Keratinocyte (primary cell): Measurements from ENCODE around the gene PDE8A. TPM values are rescaled to one million over a fixed set of nuclear protein-coding genes. Genes with fewer than 3 reads are reported as not detected.

Experiments used
- DNase-seq: peaks from one replicate; pipeline ENCODE4 v3.0.0-alpha.2; 2011; ENCODE audit warnings: low read depth, missing footprints, low spot score
- FAIRE-seq: peaks from 2 replicates; lab custom pipeline; 2011; peaks lifted over from hg19 to GRCh38; lab: Jason Lieb, UNC
- H2AFZ ChIP-seq: 2 replicates; pipeline ENCODE4 v1.6.0; 2012; ENCODE audit warnings: low read length, control low read depth, inconsistent platforms; ENCODE audit not compliant: control insufficient read depth
- H3K27ac ChIP-seq: 2 replicates; pipeline ENCODE4 v1.5.1; 2011; ENCODE audit warnings: low read length; ENCODE audit not compliant: control insufficient read depth, insufficient read depth
- H3K27me3 ChIP-seq: 3 replicates; pipeline ENCODE4 v1.6.0; 2011; ENCODE audit warnings: low read length; ENCODE audit not compliant: control insufficient read depth, insufficient read depth; ENCODE audit errors: extremely low read depth
- H3K36me3 ChIP-seq, 2 experiments: 2 replicates in 1 of 2; 3 replicates in 1 of 2; pipeline ENCODE4 v1.5.1; 2011; ENCODE audit warnings: low read length in 2 of 2, mild to moderate bottlenecking in 1 of 2; ENCODE audit not compliant: control insufficient read depth in 2 of 2, insufficient read depth in 2 of 2; ENCODE audit errors: extremely low read depth in 1 of 2
- H3K4me1 ChIP-seq: 3 replicates; pipeline ENCODE4 v1.5.1; 2011; ENCODE audit warnings: low read length; ENCODE audit not compliant: control insufficient read depth, insufficient read depth; ENCODE audit errors: extremely low read depth
- H3K4me2 ChIP-seq: 3 replicates; pipeline ENCODE4 v1.6.0; 2011; ENCODE audit warnings: low read depth, low read length; ENCODE audit not compliant: control insufficient read depth, insufficient read depth; ENCODE audit errors: extremely low read depth
- H3K4me3 ChIP-seq, 3 experiments: fragments of 200-600 bp in 1 of 3; sonication (generic) in 1 of 3; 2 replicates in 2 of 3; 3 replicates in 1 of 3; pipeline ENCODE4 v1.5.1; 2011 to 2016; ENCODE audit warnings: low read length in 3 of 3, mild to moderate bottlenecking in 3 of 3, control low read depth in 2 of 3, inconsistent platforms in 1 of 3, low read depth in 1 of 3, mixed read lengths in 1 of 3, mixed run types in 1 of 3, moderate library complexity in 1 of 3; ENCODE audit not compliant: control insufficient read depth in 2 of 3, insufficient read depth in 2 of 3; ENCODE audit errors: extremely low read depth in 1 of 3
- H3K79me2 ChIP-seq: 2 replicates; pipeline ENCODE4 v1.6.0; 2012; ENCODE audit warnings: low read length; ENCODE audit not compliant: control insufficient read depth, insufficient read depth
- H3K9ac ChIP-seq: 3 replicates; pipeline ENCODE4 v1.6.0; 2011; ENCODE audit warnings: low read length; ENCODE audit not compliant: control insufficient read depth, insufficient read depth; ENCODE audit errors: extremely low read depth
- H3K9me1 ChIP-seq: 3 replicates; pipeline ENCODE4 v1.6.0; 2011; ENCODE audit warnings: low read length; ENCODE audit not compliant: control insufficient read depth, insufficient read depth; ENCODE audit errors: extremely low read depth
- H3K9me3 ChIP-seq: 2 replicates; pipeline ENCODE4 v1.5.1; 2012; ENCODE audit warnings: low read depth, low read length; ENCODE audit not compliant: control insufficient read depth
- H4K20me1 ChIP-seq: 3 replicates; pipeline ENCODE4 v1.6.0; 2011; ENCODE audit warnings: low read length; ENCODE audit not compliant: control insufficient read depth, insufficient read depth; ENCODE audit errors: extremely low read depth
- CTCF ChIP-seq, 3 experiments: IDR thresholded peaks in 1 of 3; conservative IDR thresholded peaks in 1 of 3; optimal IDR thresholded peaks in 1 of 3; 2 replicates in 2 of 3; 3 replicates in 1 of 3; pipeline versions ENCODE3 to v1.5.1; 2011; ENCODE audit warnings: low read length in 3 of 3, mild to moderate bottlenecking in 3 of 3, moderate library complexity in 2 of 3, control low read depth in 1 of 3, inconsistent platforms in 1 of 3; ENCODE audit not compliant: insufficient read depth in 2 of 3; ENCODE audit errors: extremely low read depth in 1 of 3
- EZH2 ChIP-seq: IDR thresholded peaks from one replicate; pipeline ENCODE4 v1.6.1; 2012; ENCODE audit warnings: inconsistent platforms, mild to moderate bottlenecking, low read length, moderate library complexity
- dilution Hi-C: fragments of 300-500 bp; cut with MboI; formaldehyde crosslinking; loops from one replicate; pipeline ENCODE4 v1.7.0; 2020; ENCODE audit warnings: low sequenced_read_pairs; ENCODE audit not compliant: extremely low pct_ligation_motif_present
- polyA plus RNA-seq, 5 experiments: library from polyadenylated mRNA; depleted of rRNA in 3 of 5; stranded (reverse) in 3 of 5; stranded (forward) in 1 of 5; unstranded in 1 of 5; fragments of >200 nt; gene quantifications; 1 replicate in 1 of 5; 2 replicates in 3 of 5; 3 replicates in 1 of 5; pipeline versions ENCODE4 v1.2.1 to v1.2.3, GENCODE V29; 2011 to 2012; ENCODE audit warnings: missing spikeins in 2 of 5, low read depth in 1 of 5, low replicate concordance in 1 of 5

PDE8A gene
- polyA plus RNA-seq, 1 donor (not counting 4 experiments of a cell fraction or from before 2014, with no cell fraction given) = 24.1 TPM

- Histone ChIP-seq H3K4me3 (no peak overlapping the region), H3K27ac (no peak overlapping the region), H3K4me1 (no peaks in the 10 kb centered on the region), H3K9ac (no peak overlapping the region), H4K20me1 (no peaks in the 10 kb centered on the region), H3K36me3 (peaks cover 2 to 4% of the 10 kb centered on the region in 2 experiments), H3K4me2 (no peak overlapping the region), H3K9me3 (no peaks in the 10 kb centered on the region), H3K9me1 (no peaks in the 10 kb centered on the region), H2AFZ (no peak overlapping the region), H3K27me3 (no peaks in the 10 kb centered on the region), H3K79me2 (no peaks in the 10 kb centered on the region)
- no peak for TF ChIP-seq CTCF (optimal IDR thresholded peaks at IDR 0.05 in 1 of 3, IDR thresholded peaks at IDR 0.05 in 1 of 3, conservative IDR thresholded peaks at IDR 0.05 in 1 of 3; ENCODE audit: extremely low read depth in 1 of 3, insufficient read depth in 2 of 3, low read length in 3 of 3)
- DNase-seq = no peak
- FAIRE-seq = no peak
- dilution Hi-C loops = no loop called here
Observed at GRCh38 chr15:85100186-85100937, 118.7 kb downstream of the PDE8A start.

- Histone ChIP-seq H3K4me2 (no peak overlapping the region), H2AFZ (no peak overlapping the region), H3K36me3 (peaks cover 0 to 4% of the 10 kb centered on the region in 2 experiments), H3K4me1 (no peaks in the 10 kb centered on the region), H4K20me1 (no peaks in the 10 kb centered on the region), H3K9me1 (no peaks in the 10 kb centered on the region), H3K27me3 (no peaks in the 10 kb centered on the region), H3K79me2 (no peaks in the 10 kb centered on the region), H3K4me3 (no peak overlapping the region), H3K9me3 (no peaks in the 10 kb centered on the region), H3K27ac (no peak overlapping the region), H3K9ac (no peak overlapping the region)
- TF ChIP-seq EZH2 (no peak), CTCF (optimal IDR thresholded peaks at IDR 0.05 in 1 of 3, IDR thresholded peaks at IDR 0.05 in 1 of 3, conservative IDR thresholded peaks at IDR 0.05 in 1 of 3; ENCODE audit: extremely low read depth in 1 of 3, insufficient read depth in 2 of 3, low read length in 3 of 3) (no peak)
- FAIRE-seq = no peak
- dilution Hi-C loops = no loop called here
- no peak for DNase-seq
Observed at GRCh38 chr15:85104584-85104983, 122.9 kb downstream of the PDE8A start.
